K562 treated with DMSO at 1 percent for 48 hours (cell line): ENCODE results near the gene FGD5. TPM values are rescaled to one million over a fixed set of nuclear protein-coding genes. Genes with fewer than 3 reads are reported as not detected.

Experiments used
- total RNA-seq: library from RNA; unstranded; fragments of 300-600 nt; gene quantifications from 2 replicates; pipeline ENCODE4 v1.2.3, GENCODE V29; 2022; ENCODE audit warnings: low replicate concordance; ENCODE audit errors: extremely low read depth

Gene FGD5, protein sequence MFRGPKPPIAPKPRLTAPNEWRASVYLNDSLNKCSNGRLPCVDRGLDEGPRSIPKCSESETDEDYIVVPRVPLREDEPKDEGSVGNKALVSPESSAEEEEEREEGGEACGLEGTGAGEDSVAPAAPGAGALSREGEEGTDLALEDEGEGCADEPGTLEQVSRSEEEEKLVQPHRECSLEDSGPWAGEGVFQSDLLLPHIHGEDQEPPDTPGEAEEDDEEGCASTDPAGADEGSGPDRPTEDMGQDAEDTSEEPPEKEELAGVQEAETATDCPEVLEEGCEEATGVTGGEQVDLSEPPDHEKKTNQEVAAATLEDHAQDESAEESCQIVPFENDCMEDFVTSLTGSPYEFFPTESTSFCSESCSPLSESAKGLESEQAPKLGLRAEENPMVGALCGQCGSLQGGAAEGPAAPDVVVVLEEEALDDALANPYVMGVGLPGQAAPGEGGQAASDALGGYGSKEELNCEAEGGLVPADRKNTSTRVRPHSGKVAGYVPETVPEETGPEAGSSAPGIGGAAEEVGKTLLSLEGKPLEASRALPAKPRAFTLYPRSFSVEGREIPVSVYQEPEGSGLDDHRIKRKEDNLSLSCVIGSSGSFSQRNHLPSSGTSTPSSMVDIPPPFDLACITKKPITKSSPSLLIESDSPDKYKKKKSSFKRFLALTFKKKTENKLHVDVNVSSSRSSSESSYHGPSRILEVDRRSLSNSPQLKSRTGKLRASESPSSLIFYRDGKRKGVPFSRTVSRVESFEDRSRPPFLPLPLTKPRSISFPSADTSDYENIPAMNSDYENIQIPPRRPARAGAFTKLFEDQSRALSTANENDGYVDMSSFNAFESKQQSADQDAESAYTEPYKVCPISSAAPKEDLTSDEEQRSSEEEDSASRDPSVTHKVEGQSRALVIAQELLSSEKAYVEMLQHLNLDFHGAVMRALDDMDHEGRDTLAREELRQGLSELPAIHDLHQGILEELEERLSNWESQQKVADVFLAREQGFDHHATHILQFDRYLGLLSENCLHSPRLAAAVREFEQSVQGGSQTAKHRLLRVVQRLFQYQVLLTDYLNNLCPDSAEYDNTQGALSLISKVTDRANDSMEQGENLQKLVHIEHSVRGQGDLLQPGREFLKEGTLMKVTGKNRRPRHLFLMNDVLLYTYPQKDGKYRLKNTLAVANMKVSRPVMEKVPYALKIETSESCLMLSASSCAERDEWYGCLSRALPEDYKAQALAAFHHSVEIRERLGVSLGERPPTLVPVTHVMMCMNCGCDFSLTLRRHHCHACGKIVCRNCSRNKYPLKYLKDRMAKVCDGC (N-terminal part only)
- total RNA-seq: not detected in 2 replicates

GRCh38 chr3:14818804-14819500 lies at the start of gene FGD5:
FGD5 (plus strand) TSS chr3:14818962; CDS start chr3:14819072, 110 bp downstream.

DNA sequence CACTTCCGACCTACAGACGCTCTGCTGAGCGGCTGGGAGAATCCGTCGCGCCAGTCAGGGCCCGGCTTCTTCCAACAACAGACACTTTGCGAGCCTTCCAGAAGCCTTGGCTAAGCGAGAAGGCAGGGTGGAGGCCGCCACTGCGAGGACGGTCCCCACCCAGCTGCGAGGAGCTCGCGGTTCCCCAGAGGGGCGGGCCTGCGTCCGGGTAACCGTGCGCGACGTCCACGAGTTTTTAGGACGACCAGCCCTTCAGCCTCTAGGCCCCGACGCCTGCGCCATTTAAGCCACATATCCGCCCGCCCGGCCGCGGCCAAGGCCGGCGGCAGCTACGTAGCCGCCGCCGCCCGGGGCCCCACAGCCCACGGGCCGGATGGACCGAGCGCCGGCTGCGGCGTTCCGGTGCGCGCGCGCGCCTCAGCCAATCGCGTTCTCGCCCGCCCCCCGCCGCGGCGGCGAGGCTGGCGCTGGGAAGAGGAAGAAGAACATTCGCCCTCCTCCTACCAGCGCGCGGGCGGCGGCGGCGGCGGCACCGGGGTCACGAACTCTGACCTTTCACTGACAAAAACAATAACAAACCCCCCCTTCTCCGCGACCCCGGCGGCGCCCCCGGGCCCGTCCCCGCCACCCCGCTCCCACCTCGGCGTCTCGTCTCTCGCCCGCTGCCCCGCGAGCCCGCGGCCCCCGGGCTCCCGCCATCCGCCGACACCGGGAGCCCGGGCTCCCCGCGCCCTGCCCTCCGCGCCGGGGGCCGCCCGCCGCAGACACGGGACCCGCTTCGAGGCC lies 128.5 kb downstream of the FGD5 start, which contains the start of gene NR2C2:
Gene NR2C2, plus strand, starts transcription at position 484 of the 786 bp plus-strand sequence. CDS start 56,332 bp downstream, outside the sequence.

Other genes with a start within 250 kb of the FGD5 start
- not detected in 2 replicates for gene CCDC174, start 167.2 kb upstream of the FGD5 start, total RNA-seq
- not detected in 2 replicates for gene C3orf20, start 143.8 kb upstream of the FGD5 start, total RNA-seq
- gene NR2C2, start 128.6 kb downstream of the FGD5 start, total RNA-seq: not detected in 2 replicates
- gene MRPS25, start 246.4 kb downstream of the FGD5 start, total RNA-seq: not detected in 2 replicates